GM19372 (cell line): ENCODE measurements around the gene TRRAP.
"Not testable (repeated sequence)": the region's sequence is repeated elsewhere in the genome, so short reads cannot be mapped to it uniquely, and the experiment has no call there.

ENCODE experiments used
- ATAC-seq: cut with Tn5 transposase; IDR thresholded peaks from one replicate; pipeline ENCODE4 v1.9.1; 2021; ENCODE audit warnings: mild to moderate bottlenecking, low read depth, moderate library complexity; ENCODE audit not compliant: unreplicated experiment

The TRRAP gene

DNA sequence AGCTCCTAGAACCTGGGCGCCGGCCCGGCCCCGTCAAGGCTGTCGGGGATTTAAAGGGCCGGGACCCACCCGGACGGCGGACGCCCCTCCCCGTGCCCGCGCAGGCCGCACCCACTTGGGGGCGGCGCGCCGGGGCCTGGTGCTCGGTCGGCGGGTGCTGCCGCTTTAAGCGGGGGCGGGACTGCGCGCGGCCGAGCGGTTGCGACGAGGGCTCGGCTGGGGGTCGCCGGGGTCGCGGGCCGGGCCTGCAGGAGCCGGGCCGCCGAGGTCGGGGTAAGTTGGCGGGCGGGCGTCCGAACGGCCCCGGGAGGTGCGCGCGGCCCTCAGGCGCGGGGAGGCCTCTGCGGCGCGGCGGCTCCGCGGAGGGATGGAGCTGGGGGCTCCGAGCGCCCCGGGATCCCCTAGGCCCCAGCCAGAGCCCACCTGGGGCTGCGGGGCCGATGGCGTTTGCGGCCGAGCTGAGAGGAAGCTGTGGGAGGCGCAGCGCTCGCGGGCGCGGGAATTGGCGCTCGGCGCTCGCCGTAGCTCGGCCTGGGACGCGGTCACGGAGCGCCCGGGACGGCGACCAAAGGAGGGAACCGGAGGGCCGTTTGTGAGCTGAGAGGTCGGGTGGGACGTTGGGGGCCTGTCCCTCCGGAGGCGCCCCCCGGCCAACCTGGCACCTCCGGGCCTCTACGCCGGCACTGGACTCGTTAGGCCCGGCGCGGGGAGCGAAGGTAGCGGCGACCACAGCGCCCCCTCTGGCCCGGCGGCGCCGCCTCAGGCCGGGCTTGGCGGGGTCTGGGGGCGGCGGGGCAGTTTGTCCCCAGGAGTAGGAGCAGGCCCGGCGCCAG, at the start of gene TRRAP:
TSS of gene TRRAP (plus strand) at position 168 of the 833 bp plus-strand sequence. CDS start 2,619 bp downstream, outside the sequence.
- ATAC-seq, result peak; percentile 58

DNA sequence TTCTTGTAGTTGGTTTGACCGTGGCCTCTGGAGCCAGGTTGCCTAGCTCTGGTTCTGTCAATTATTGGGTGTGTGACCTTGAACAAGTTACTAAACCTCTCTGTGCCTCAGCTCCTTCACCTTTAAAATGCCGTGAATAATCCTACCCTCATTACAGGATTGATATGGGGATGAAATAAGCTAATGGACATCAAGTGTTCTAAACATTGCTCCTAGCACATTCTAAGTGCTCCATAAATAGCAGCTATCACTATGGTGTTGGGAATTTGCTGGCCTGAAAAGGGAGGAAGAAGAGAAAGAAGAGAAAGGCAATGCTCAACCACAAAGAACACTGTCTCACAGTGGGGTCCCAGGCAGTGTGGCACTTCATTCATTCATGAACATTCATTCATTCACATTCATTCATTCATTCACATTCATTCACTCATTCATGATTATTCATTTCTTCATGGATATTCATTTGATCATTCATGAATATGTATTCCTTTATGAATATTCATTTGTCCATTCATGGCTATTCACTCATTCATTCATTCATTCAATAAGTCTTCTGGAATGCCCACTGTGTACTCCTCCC, 47.3 kb upstream of the TRRAP start:
- ATAC-seq, result no peak

DNA sequence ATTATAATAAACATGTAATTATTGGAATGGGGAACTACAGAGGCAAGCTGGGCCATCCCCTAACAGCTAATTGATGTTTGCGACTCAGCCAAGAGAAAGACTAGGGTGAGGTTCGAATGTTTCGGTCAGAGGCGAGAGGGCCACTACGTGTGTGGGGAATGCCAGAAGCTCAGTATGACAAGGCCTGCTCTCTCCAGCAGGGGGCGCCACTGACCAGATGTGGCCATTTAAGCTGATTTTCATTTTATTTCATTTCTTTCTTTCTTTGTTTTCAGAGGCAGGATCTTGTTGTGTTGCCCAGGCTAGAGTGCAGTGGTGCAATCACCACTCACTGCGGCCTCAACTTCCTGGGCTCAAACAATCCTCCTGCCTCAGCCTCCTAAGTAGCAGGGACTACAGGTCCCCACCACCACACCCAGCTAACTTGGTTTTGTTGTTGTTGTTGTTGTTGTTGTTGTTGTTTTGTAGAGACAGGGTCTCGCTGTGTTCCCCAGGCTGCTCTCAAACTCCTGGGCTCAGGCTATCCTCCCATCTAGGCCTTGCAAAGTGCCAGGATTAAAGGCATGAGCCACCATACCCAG, 46.6 kb upstream of the TRRAP start:
- ATAC-seq, result no peak

DNA sequence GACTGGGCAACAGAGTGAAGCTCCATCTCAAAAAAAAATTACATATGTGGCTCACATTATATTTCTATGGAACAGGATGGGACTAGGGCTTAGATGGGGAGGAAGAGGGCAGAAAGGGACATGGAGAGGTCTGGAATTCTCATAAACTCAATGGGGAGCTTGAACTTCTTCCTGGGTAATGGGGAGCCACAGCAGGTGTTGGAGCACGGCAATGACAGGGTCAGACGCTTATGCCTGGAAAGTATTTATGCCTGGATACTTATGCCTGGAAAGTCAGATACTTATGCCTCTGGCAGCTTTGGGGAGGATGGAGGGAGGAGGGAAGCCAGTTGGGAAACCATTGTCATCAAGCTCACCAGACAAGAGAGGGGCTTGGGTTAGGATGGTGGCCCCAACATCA, 45.3 kb upstream of the TRRAP start:
- ATAC-seq, result no peak

DNA sequence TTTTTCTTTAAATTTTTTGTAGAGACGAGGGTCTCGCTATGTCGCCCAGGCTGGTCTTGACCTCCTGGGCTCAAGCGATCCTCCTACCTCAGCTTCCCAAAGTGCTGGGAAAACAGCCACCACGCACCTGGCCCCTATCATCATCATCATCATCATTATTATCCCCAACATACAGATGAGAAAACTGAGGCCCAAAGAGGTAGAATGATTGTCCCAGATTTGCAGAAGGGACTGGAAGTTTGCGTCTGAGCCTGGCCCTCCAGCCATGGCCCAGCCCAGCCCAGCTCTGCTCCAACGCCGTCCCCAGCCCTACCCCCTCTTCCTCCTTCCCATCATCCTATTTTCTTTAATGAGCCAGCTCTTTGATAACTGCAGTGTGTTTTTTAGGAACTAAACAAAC, 43.4 kb upstream of the TRRAP start:
- no peak for ATAC-seq

DNA sequence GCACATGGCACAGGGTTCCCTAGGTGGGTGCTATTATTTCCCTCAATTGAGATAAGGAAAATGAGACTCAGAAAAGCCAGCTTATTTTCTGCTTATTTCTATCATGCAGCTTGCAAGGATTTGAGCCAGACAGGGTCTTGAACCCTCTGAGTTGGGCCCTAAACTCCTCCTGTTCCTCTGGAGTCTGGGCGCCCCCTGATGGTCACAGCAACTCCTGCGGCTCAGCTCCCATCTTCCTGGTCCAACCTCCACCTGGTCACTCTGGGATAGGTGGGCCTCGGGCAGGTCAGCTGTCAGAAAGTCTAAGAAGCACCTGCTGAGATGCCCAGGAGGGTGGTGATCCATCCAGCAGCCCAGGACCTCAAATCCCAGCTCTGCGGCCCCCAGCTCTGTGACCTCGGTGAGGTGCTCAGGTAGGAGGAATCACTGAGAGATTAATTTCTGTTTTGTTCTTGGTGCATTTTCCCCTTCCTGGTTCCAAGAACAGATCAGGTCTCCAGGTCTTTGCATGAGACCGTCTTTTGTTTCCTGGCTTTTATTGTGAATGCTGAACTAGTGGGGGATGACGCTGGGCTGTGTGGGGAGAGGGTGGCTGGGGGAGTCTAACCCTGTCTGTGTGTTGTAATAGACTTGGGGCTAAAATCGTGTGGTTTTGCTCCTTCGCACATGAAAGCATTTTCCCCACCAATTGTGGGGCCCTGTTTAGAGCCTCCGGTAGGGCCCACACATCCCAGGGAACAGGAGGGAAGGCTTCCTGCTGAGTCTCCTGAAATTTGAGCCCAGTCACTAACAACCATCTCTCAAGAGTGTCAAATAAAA, 41.3 kb upstream of the TRRAP start:
- no peak for ATAC-seq

DNA sequence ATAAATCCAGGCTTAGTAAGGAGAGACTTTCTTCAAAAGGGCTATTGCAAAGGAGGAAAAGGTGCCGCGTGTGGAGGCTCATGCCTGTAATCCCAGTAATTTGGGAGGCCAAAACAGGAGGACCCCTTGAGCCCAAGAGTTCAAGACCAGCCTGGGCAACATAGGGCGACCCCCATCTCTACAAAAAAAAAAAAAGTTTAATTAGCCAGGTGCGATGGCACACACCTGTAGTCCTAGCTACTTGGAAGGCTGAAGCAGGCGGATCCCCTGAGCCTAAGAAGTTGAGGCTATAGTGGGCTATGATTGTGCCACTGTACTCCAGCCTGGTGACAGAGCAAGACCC, 40.7 kb upstream of the TRRAP start:
- ATAC-seq, result no peak

DNA sequence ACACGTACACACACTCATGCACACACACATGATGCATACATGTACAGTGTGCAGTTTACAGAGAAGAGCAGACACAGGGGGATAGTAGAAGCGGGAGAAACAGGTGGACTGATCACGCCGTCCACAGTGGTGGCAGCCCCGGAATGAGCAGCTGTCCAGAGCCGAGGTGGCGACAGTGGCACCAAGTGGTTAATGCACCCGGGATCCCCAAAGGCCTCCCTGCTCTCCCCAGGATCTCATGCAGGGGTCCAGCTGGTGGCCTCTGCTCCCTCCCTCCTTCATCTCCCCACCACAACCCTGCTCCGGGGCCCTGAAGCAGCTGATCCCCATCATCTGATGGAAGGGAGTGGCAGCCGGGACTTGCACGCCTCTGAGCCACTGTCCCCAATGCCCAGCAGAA, 38.2 kb upstream of the TRRAP start:
- ATAC-seq, result no peak

DNA sequence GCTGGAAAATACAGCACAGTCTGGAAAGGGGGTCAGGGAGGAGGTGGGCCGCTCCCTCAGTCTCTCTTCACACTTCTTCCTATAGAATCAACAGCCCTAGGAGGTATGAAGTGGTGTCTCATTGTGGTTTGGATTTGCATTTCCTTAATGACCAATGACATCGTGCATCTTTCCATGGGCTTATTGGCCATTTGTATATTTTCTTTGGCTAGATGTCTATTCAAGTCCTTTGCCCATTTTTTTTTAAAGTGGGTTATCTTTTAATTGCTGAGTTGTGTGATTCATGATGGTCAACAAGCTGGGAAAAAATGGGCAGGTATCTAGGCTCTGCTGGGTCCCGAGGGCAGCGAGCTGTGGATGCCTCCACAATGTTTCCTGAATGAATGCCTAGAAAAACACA, 37.6 kb upstream of the TRRAP start:
- ATAC-seq, result no peak

DNA sequence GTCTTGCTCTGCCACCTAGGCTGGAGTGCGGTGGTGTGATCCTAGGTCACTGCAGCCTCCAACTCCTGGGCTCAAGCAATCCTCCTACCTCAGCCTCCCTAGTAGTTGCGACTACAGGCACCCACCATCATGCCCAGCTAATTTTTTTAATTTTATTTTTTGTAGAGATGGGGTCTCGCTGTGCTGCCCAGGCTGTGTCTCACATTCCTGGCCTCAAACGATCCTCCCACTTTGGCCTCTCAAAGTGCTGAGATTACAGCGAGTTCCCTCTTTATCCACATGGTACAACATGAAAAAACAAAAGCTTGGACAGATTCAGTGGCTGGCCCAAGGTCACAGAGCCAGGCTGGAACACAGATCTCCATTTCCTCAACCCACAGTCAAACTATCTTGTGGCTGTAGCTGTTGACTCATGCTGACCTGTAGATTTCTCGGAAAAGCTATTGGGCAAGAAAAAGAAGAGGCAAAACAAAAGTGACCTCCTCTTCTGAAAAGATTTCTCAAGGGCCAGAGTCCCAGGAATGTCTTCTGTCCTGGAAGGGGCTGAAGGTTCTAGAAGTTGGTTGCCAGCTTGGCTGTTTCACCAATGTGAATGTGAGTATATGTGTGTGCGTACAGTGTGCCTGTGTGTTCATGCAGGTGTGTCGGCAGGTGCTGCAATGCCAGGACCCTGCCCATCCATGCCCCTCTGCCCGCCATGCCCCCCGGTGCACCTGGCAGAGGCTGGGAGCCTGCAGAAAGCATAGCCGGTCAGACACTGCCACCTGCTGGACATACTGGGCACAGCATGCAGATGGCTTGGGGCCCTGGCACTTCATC, 36.9 kb upstream of the TRRAP start:
- no peak for ATAC-seq

DNA sequence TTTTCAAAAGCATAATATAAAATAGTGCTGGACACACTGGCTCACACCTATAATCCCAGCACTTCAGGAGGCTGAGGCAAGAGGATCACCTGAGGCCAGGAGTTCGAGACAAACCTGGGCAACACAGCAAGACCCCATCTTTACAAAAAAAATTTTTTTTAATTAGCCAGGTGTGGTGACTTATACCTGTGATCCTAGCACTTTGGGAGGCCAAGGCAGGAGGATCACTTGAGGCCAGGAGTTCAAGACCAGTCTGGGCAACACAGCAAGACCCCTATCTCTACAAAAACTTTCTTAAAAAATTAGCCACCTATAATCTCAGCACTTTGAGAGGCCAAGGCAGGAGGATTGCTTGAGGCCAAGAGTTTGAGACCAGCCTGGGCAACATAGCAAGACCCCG, 35.8 kb upstream of the TRRAP start:
- not testable (repeated sequence) for ATAC-seq

DNA sequence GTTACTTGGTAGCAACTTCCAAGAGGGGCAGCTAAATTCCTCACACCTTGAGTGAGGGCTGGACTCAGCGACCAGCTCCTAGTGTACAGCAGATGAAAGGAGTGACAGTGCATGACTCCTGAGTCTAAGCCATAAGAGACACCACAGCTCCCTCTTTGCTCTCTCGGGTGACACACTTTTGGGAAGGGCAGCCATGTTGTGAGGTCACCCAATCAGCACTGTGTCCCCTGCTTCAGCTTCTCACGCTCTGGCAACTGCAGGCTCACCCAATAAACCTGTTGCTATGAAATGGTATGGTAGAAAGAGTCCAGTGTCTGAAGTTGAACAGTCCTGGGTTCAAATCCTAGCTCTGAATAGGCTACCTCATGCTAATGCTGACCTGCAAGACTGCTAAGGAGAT, 29.4 kb upstream of the TRRAP start:
- no peak for ATAC-seq

DNA sequence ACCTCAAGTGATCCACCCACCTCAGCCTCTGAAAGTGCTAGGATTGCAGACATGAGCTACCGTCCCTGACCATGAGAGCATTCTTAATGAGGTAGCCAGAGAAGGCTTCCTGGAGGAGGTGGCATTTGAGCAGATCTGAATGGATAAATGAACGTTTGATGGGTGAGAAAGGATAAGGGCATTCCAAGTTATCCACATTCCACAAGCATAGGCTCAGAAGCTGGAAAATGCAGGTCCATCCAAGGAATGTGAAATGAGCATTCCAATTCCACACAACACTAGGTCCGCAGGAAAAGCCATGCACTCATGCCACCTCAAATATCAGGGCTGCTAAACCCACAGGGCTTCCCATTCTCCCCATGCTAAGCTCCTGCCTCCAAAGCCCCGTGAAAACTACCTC, 25.5 kb upstream of the TRRAP start:
- no peak for ATAC-seq

DNA sequence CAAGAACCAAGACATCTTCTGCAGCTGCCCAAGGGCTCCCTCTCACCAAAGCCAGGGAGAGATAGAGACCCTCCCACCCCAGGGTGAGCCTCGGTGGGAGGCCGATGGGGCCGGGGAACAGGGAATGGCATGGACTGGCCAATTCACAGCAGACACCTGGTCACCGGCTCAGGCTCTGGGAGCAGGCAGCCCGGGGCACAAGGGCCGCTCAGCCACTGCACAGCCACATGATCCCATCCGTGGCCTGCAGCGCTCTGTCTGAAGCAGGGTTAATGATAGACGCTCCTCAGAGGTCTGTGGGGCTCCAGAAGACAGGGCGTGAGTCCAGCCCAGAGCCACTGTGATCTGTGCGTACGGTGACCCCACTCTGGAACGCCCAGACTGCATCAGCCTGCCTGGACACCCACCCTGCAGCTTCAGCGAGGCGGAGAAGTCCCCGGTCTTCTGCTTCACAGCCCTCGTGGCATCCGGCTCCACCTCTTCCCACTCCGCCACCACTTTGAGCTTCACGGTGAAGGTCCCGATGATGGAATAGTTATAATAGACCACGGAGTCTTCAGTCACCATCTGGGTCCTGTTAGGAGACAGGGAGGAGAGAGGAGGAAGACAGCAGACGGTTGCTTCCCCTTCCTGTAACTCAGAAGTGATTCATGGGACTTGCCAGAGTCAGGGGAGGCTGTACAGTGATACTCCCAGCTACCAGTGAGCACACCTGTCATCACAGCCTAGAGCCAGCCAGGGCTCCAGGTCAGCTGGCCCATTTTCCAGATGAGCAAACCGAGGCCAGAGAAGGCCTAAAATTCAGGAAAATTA, 22.5 kb upstream of the TRRAP start:
- no peak for ATAC-seq

DNA sequence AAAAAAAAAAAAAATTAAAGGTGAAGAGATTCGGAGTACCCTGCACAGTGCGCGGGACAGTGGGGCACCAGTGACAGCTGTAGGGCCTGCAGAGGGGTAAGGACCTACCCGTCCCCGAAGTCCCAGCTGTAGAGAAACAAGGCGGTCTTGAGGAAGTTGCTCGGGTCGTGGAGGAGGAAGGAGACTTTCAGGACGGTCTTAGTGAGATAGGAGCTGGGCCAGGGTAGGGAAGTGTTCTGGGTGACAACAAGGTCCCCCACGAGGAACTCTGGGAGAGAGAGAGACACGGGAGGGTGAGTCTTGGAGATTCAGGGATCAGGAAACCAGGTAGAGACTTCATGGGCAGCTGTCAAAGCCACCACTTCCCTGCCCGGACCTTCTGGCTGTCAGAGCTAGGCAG, 18.3 kb upstream of the TRRAP start:
- ATAC-seq, result no peak

DNA sequence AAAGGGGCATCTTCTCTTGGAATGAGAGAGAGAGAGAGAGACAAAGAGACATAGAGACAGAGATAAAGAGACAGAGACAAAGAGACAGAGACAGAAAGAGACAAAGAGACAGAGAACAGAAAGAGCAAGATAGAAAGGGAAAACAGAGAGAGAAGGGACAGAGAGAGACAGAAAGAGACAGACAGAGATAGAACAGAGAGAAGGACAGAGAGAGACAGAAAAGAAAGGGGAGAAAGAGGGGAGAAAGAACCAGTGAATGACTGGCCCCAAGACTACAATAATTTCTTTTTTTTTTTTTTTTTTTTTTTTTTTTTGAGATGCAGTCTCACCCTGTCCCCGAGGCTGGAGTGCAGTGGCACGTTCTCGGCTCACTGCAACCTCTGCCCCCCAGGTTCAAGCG, 16.1 kb upstream of the TRRAP start:
- no peak for ATAC-seq

DNA sequence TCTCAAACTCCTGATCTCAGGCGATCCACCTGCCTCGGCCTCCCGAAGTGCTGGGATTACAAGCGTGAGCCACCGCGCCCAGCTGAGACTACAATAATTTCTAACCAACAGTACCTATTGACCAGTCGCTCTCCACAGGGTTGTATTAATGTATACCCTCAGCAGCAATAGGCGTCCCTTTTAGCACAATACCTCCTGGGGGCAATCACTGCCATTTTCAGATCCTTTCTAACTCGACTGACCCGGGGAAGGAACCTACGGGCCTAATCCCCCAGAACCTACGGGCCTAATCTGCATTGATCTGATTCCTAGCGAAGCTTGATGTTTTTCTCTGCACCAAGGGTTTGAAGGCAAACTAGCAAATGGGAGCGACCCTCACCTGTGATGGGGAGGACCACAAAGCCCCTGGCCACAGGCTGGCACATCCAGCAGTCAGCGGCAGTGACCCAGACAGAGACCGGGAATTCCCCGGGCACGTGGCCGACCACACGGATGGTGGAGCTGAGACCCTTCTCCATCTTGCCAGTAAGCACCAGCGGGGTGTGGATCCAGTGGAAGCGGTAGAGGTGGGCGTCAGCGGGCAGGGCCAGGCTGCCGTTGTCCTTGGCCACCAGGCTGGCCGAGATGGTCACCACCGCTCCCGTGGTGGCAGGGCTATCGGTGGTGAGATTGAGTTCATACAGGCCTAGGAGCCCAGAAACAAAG, 15.5 kb upstream of the TRRAP start:
- ATAC-seq, result no peak

DNA sequence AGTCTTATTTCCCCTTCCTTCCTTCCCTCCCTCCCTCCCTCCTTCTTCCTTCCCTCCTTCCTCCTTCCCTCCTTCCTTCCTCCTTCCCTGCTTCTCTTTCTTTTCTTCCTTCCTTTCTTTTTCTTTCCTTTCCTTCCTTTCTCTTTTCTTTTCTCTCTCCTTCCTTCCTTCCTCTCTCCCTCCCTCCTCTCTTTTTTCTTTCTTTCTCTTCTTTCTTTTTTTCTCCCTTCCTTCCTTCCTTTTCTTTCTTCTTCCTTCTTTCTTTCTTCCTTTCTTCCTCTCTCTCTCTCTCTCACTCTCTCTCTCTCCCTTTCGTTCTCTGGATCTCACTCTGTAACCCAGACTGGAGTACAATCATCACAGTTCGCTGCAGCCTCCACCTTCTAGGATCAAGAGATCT, 14.7 kb upstream of the TRRAP start:
- ATAC-seq, result no peak
